Measurements from ENCODE around the gene ARHGEF11. TPM values are rescaled to one million over a fixed set of nuclear protein-coding genes. Genes with fewer than 3 reads are reported as not detected.

The ARHGEF11 gene
- total RNA-seq, 4 donors from 2014 or later: 56.7 to 127 (median 89.9) TPM

DNA sequence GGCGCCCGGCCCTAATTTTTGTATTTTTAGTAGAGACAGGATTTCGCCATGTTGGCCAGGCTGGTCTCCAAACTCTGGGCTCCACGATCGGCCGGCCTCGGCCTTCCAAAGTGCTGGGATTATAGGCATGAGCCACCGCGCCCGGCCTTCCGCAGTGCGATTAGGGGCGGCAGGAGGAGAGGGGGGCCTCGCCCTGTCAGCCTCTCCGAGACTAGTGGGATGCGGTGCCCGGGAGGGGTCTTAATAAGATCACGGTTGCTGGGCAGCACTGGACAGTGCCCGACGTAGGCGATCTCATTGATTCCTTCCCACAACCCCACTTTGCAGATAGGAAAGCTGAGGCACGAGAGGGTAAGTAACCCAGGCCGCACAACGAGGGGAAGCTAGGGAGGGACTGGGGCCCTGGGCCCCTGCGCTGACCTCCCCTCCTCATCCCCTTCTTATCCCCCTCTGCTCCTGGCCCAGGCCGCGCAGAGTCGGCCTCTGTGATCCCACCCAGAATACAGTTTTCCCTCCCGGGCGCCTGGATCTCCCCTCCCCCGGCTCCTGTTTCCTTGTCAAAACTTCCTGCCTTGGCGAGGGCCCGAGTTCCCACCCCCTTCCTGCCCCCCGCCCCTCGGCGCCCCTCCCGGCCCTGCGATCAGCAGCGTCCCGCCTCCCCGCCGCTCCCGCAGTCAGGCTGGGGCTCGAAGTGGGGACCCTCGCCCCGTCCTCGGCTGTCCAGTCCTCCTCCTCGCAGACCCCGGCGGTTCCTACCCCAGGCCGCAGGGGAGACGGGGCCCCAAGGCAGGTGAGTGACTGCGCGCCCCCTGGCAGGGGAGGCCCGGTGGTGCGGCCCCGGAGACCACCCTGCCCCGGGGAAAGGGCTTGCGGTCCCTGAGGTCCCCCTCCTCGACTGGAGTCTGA, 152.2 kb downstream of the ARHGEF11 start, which contains the start of gene PEAR1:
TSS of gene PEAR1 (plus strand) at position 671 of the 906 bp plus-strand sequence. CDS start 10,209 bp downstream, outside the sequence.
- Histone ChIP-seq H3K27ac (peak within 1 kb of the TSS; percentile 52 to 81 (median 64)), H3K36me3 (no peaks in the 10 kb centered on the region), H3K9me3 (no peaks in the 10 kb centered on the region), H3K4me1 (peaks cover 0 to 28% (median 4%) of the 10 kb centered on the region in 4 donors), H3K27me3 (peaks cover 0 to 13% of the 10 kb centered on the region in 2 donors), H3K4me3 (peak within 1 kb of the TSS; percentile 8 to 48 (median 30))
- TF ChIP-seq POLR2A (IDR thresholded peaks at IDR 0.05) (no peak), CTCF (IDR thresholded peaks at IDR 0.05) (no peak)
- no peak for DNase-seq

GRCh38 chr1:156892190-156893047, 153.1 kb downstream of the ARHGEF11 start:
- no peaks in the 10 kb centered on the region for H3K36me3 ChIP-seq
- peaks cover 0 to 23% (median 4%) of the 10 kb centered on the region in 4 donors for H3K4me1 ChIP-seq
- peak overlapping the region; percentile 8 to 48 (median 22) for H3K4me3 ChIP-seq
- H3K27me3 ChIP-seq: peaks cover 0 to 13% of the 10 kb centered on the region in 2 donors
- DNase-seq: peak; percentile 67 to 94 (median 93)
- H3K9me3 ChIP-seq: no peaks in the 10 kb centered on the region
- TF ChIP-seq CTCF (IDR thresholded peaks at IDR 0.05): peak; percentile 37 to 80 (median 72)
- no peak for TF ChIP-seq POLR2A (IDR thresholded peaks at IDR 0.05)
- peak overlapping the region in 2 of 4 donors; percentile 10 to 81 for H3K27ac ChIP-seq

DNA sequence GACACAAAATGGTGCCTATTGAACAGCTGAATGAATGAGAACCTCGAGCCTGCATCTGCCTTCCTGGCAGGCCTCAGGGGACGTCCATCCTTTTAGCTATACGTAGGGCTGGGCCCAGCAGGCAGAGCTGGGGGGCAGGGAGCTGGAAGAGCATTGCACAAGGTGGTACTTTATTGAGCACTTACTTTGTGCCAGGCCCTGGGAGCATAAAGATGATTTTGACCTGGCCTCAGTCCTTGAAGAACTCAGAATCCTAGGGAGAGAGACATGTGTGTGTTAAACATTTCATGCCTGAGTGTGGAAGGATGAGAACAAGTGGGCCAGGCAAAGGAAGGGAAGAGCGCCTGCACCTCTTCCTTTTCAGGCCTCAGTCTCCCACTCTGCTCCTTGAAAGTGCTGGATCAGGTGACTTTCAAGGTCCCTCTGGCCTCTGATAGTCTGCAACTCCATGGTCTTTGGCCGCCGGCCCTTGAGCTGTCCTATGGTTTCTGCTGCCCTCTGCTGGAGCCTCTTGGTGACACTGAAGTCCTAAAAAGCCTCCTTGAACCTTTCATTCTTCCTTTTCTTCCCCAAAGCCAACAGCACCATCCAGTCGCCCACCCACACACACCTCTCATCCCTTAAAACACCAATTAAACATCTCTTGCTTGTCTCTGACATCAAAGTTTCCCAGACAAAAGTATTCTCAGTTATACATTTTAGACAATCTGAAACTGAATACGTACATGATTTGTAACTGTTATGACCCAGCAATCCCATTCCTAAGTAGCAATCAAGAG, 155.6 kb downstream of the ARHGEF11 start:
- Histone ChIP-seq H3K4me1 (peaks cover 0 to 11% (median 4%) of the 10 kb centered on the region in 4 donors), H3K27me3 (peaks cover 0 to 13% of the 10 kb centered on the region in 2 donors)
- TF ChIP-seq POLR2A (IDR thresholded peaks at IDR 0.05): no peak
- peak; percentile 35 to 78 (median 74) for TF ChIP-seq CTCF (IDR thresholded peaks at IDR 0.05)

GRCh38 chr1:156887734-156888133, 157.8 kb downstream of the ARHGEF11 start:
- Histone ChIP-seq H3K27ac (no peak overlapping the region), H3K36me3 (no peaks in the 10 kb centered on the region), H3K4me1 (peaks cover 0 to 3% (median 0%) of the 10 kb centered on the region in 4 donors), H3K9me3 (no peaks in the 10 kb centered on the region), H3K27me3 (no peaks in the 10 kb centered on the region), H3K4me3 (no peak overlapping the region)
- TF ChIP-seq CTCF (IDR thresholded peaks at IDR 0.05) (no peak), POLR2A (IDR thresholded peaks at IDR 0.05) (no peak)
- DNase-seq: no peak

More for the DNA sequence above, 155.6 kb downstream of the ARHGEF11 start:
- Histone ChIP-seq H3K9me3 (no peaks in the 10 kb centered on the region), H3K27ac (no peak overlapping the region), H3K36me3 (no peaks in the 10 kb centered on the region), H3K4me3 (no peak overlapping the region)
- DNase-seq: peak; percentile 69 to 90 (median 78)

DNA sequence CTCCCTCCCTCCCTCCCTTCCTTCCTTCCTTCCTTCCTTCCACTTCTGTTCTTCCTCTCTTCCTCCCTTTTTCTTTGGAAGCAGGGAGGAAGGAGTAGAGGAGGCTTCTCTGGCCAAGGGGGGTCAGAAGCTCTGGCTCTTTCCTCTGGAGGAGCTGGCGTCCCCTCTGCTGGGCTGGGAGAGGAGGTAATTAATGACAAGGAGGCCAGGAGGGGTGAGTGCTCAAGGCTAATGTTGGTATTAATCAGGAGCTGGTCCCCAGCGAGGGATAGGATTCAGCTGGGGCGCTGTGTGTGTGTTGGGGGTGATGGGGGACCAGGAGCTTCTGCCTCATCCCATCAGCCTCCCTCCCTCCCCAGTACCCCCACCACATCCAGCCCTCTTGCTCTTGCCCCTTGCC, 158.2 kb downstream of the ARHGEF11 start:
- DNase-seq: no peak
- Histone ChIP-seq H3K27me3 (no peaks in the 10 kb centered on the region), H3K27ac (no peak overlapping the region), H3K4me1 (no peaks in the 10 kb centered on the region), H3K4me3 (no peak overlapping the region), H3K36me3 (no peaks in the 10 kb centered on the region), H3K9me3 (no peaks in the 10 kb centered on the region)
- TF ChIP-seq CTCF (IDR thresholded peaks at IDR 0.05) (no peak), POLR2A (IDR thresholded peaks at IDR 0.05) (no peak)

All from Peyer's patch (tissue), 4 donors.